Skeletal muscle satellite cell (primary cell): ENCODE data around the gene IRF1.

ENCODE experiments used
- H3K27me3 ChIP-seq: 2 replicates; pipeline ENCODE4 v1.7.0; 2013; ENCODE audit warnings: low read length; ENCODE audit not compliant: control insufficient read depth, insufficient read depth
- H3K36me3 ChIP-seq: 2 replicates; pipeline ENCODE4 v1.7.0; 2013; ENCODE audit warnings: mild to moderate bottlenecking, control low read depth, low read length; ENCODE audit not compliant: insufficient read depth
- H3K4me1 ChIP-seq: 2 replicates; pipeline ENCODE4 v1.7.0; 2013; ENCODE audit warnings: low read length; ENCODE audit not compliant: control insufficient read depth, insufficient read depth
- H3K4me2 ChIP-seq: 2 replicates; pipeline ENCODE4 v1.7.0; 2013; ENCODE audit warnings: mild to moderate bottlenecking, low read length
- H3K4me3 ChIP-seq: 2 replicates; pipeline ENCODE4 v1.7.0; 2013; ENCODE audit warnings: low read length
- H3K9ac ChIP-seq: 2 replicates; pipeline ENCODE4 v1.7.0; 2013; ENCODE audit warnings: mild to moderate bottlenecking, low read depth, low read length, moderate library complexity
- H3K9me3 ChIP-seq: replicated peaks from 2 replicates; pipeline ENCODE4 v1.7.0; 2013; ENCODE audit warnings: mild to moderate bottlenecking, control low read depth, low read length

Gene IRF1

GRCh38 chr5:132483661-132484390 is 6.7 kb downstream of the IRF1 start:
- H3K4me1 ChIP-seq: peaks cover under 1% of the 10 kb centered on the region

GRCh38 chr5:132483101-132483500 is 7.5 kb downstream of the IRF1 start:
- Histone ChIP-seq H3K4me2 (no peak overlapping the region), H3K4me1 (no peaks in the 10 kb centered on the region), H3K9ac (no peak overlapping the region), H3K4me3 (no peak overlapping the region), H3K27me3 (no peaks in the 10 kb centered on the region), H3K36me3 (peaks cover 40% of the 10 kb centered on the region), H3K9me3 (no peaks in the 10 kb centered on the region)

More at GRCh38 chr5:132483661-132484390, 6.7 kb downstream of the IRF1 start:
- Histone ChIP-seq H3K9ac (no peak overlapping the region), H3K36me3 (peaks cover 46% of the 10 kb centered on the region), H3K4me2 (no peak overlapping the region), H3K27me3 (no peaks in the 10 kb centered on the region), H3K9me3 (no peaks in the 10 kb centered on the region), H3K4me3 (no peak overlapping the region)

- no peak overlapping the region for H3K4me2 ChIP-seq
- no peaks in the 10 kb centered on the region for H3K27me3 ChIP-seq
- no peak overlapping the region for H3K4me3 ChIP-seq
- H3K4me1 ChIP-seq: no peaks in the 10 kb centered on the region
- no peaks in the 10 kb centered on the region for H3K9me3 ChIP-seq
- H3K9ac ChIP-seq: no peak overlapping the region
- H3K36me3 ChIP-seq: peaks cover 30% of the 10 kb centered on the region
Observed at GRCh38 chr5:132481596-132482211, 8.9 kb downstream of the IRF1 start.

GRCh38 chr5:132480893-132481595 is 9.5 kb downstream of the IRF1 start:
- no peak overlapping the region for H3K4me3 ChIP-seq
- no peaks in the 10 kb centered on the region for H3K27me3 ChIP-seq
- H3K36me3 ChIP-seq: peaks cover 24% of the 10 kb centered on the region
- H3K4me2 ChIP-seq: no peak overlapping the region
- no peaks in the 10 kb centered on the region for H3K9me3 ChIP-seq
- H3K4me1 ChIP-seq: no peaks in the 10 kb centered on the region
- H3K9ac ChIP-seq: no peak overlapping the region

GRCh38 chr5:132480546-132480892 is 10.1 kb downstream of the IRF1 start:
- no peak overlapping the region for H3K4me3 ChIP-seq
- H3K9me3 ChIP-seq: no peaks in the 10 kb centered on the region
- no peak overlapping the region for H3K9ac ChIP-seq
- H3K4me1 ChIP-seq: no peaks in the 10 kb centered on the region
- peaks cover 18% of the 10 kb centered on the region for H3K36me3 ChIP-seq
- no peaks in the 10 kb centered on the region for H3K27me3 ChIP-seq
- no peak overlapping the region for H3K4me2 ChIP-seq

GRCh38 chr5:132480042-132480441 is 10.5 kb downstream of the IRF1 start:
- H3K4me1 ChIP-seq: no peaks in the 10 kb centered on the region

GRCh38 chr5:132479111-132479951 is 11.2 kb downstream of the IRF1 start:
- Histone ChIP-seq H3K4me1 (no peaks in the 10 kb centered on the region), H3K27me3 (no peaks in the 10 kb centered on the region), H3K36me3 (peaks cover 11% of the 10 kb centered on the region), H3K9ac (no peak overlapping the region), H3K4me2 (no peak overlapping the region), H3K4me3 (no peak overlapping the region), H3K9me3 (no peaks in the 10 kb centered on the region)

More at GRCh38 chr5:132480042-132480441, 10.5 kb downstream of the IRF1 start:
- Histone ChIP-seq H3K4me3 (no peak overlapping the region), H3K4me2 (no peak overlapping the region), H3K36me3 (peaks cover 14% of the 10 kb centered on the region), H3K9me3 (no peaks in the 10 kb centered on the region), H3K27me3 (no peaks in the 10 kb centered on the region), H3K9ac (no peak overlapping the region)

- Histone ChIP-seq H3K9me3 (no peaks in the 10 kb centered on the region), H3K9ac (no peak overlapping the region), H3K4me1 (no peaks in the 10 kb centered on the region), H3K4me3 (no peak overlapping the region), H3K27me3 (no peaks in the 10 kb centered on the region), H3K4me2 (no peak overlapping the region), H3K36me3 (peaks cover 2% of the 10 kb centered on the region)
Observed at GRCh38 chr5:132478366-132478871, 12.2 kb downstream of the IRF1 start.

GRCh38 chr5:132477784-132478365 is 12.7 kb downstream of the IRF1 start:
- Histone ChIP-seq H3K4me3 (no peak overlapping the region), H3K9me3 (no peaks in the 10 kb centered on the region), H3K27me3 (no peaks in the 10 kb centered on the region), H3K36me3 (no peaks in the 10 kb centered on the region), H3K4me1 (no peaks in the 10 kb centered on the region), H3K4me2 (no peak overlapping the region), H3K9ac (no peak overlapping the region)

- Histone ChIP-seq H3K4me2 (no peak overlapping the region), H3K4me1 (no peaks in the 10 kb centered on the region), H3K4me3 (no peak overlapping the region), H3K9ac (no peak overlapping the region), H3K36me3 (no peaks in the 10 kb centered on the region), H3K9me3 (no peaks in the 10 kb centered on the region), H3K27me3 (no peaks in the 10 kb centered on the region)
Observed at GRCh38 chr5:132476876-132477781, 13.4 kb downstream of the IRF1 start.
